Activated T-cell treated with anti-CD3 and anti-CD28 coated beads, Interleukin-2, amount 50 U/mL, for 48 hours (primary cell): Measurements from ENCODE around the gene DMAP1.

ENCODE experiments used
- DNase-seq, 2 experiments: peaks; one replicate each; pipeline ENCODE4 v3.0.0-alpha.2; 2020

The DMAP1 gene

GRCh38 chr1:44256762-44257554 lies 43.7 kb downstream of the DMAP1 start:
- no peak for DNase-seq

- DNase-seq = no peak
Measured at GRCh38 chr1:44259090-44259489, 45.8 kb downstream of the DMAP1 start.

- no peak for DNase-seq
Measured at GRCh38 chr1:44260792-44261170, 47.5 kb downstream of the DMAP1 start.

- no peak for DNase-seq
Measured at GRCh38 chr1:44261171-44261817, 48.0 kb downstream of the DMAP1 start.

GRCh38 chr1:44261962-44262361 lies 48.7 kb downstream of the DMAP1 start:
- no peak for DNase-seq

GRCh38 chr1:44262414-44262813 lies 49.1 kb downstream of the DMAP1 start:
- no peak for DNase-seq

- no peak for DNase-seq
Measured at GRCh38 chr1:44262816-44263567, 49.7 kb downstream of the DMAP1 start.

GRCh38 chr1:44263568-44264450 lies 50.5 kb downstream of the DMAP1 start:
- no peak for DNase-seq

- DNase-seq = no peak
Measured at GRCh38 chr1:44264451-44264771, 51.1 kb downstream of the DMAP1 start.

GRCh38 chr1:44265656-44266358 lies 52.5 kb downstream of the DMAP1 start:
- DNase-seq = no peak

GRCh38 chr1:44266400-44267344 lies 53.4 kb downstream of the DMAP1 start:
- no peak for DNase-seq

- no peak for DNase-seq
Measured at GRCh38 chr1:44267438-44267837, 54.2 kb downstream of the DMAP1 start.

GRCh38 chr1:44268054-44268453 lies 54.8 kb downstream of the DMAP1 start:
- no peak for DNase-seq
